OCI-LY3 (cell line): ENCODE data around the gene PTRH1.

Experiments used
- H2AFZ ChIP-seq: fragments of 200-600, 300-600 bp; shearing (Covaris generic); 2 replicates; pipeline ENCODE4 v1.6.0; 2014; ENCODE audit warnings: antibody characterized with exemption, low read depth, low read length
- H3K27ac ChIP-seq: fragments of 200-600, 300-600 bp; sonication (generic); 2 replicates; pipeline ENCODE4 v1.5.1; 2014; ENCODE audit warnings: mild to moderate bottlenecking, low read length, moderate library complexity, mixed read lengths
- H3K27me3 ChIP-seq: fragments of 200-600, 300-600 bp; sonication (generic); 2 replicates; pipeline ENCODE4 v1.6.1; 2014; ENCODE audit warnings: low read depth, low read length, mixed read lengths
- H3K36me3 ChIP-seq: fragments of 200-600, 300-600 bp; sonication (generic); replicated peaks from 2 replicates; pipeline ENCODE3; 2014; ENCODE audit warnings: low read depth, low read length, mixed read lengths
- H3K4me1 ChIP-seq: fragments of 300-600, 200-600 bp; sonication (generic); 2 replicates; pipeline ENCODE4 v1.6.1; 2014; ENCODE audit warnings: low read length, mixed read lengths
- H3K4me2 ChIP-seq: fragments of 200-600, 300-600 bp; sonication (generic); 2 replicates; pipeline ENCODE4 v1.6.1; 2014; ENCODE audit warnings: low read length, mixed read lengths
- H3K4me3 ChIP-seq: fragments of 300-600, 200-600 bp; sonication (generic); 2 replicates; pipeline ENCODE4 v1.5.1; 2014; ENCODE audit warnings: antibody characterized with exemption, mild to moderate bottlenecking, low read length, moderate library complexity
- H3K79me2 ChIP-seq: fragments of 300-600, 200-600 bp; shearing (Covaris generic); 2 replicates; pipeline ENCODE4 v1.6.1; 2014; ENCODE audit warnings: mild to moderate bottlenecking, low read length, mixed read lengths
- H3K9ac ChIP-seq: fragments of 300-600, 200-600 bp; shearing (Covaris generic); 2 replicates; pipeline ENCODE4 v1.6.0; 2014; ENCODE audit warnings: mild to moderate bottlenecking, low read length, moderate library complexity
- H3K9me3 ChIP-seq: fragments of 200-600, 300-600 bp; shearing (Covaris generic); 2 replicates; pipeline ENCODE4 v1.6.1; 2014; ENCODE audit warnings: low read length, mixed read lengths; ENCODE audit not compliant: insufficient read depth
- H4K20me1 ChIP-seq: fragments of 200-600, 300-600 bp; sonication (generic); 2 replicates; pipeline ENCODE4 v1.6.1; 2016; ENCODE audit warnings: low read length, mixed read lengths; ENCODE audit not compliant: insufficient read depth
- EZH2phosphoT487 ChIP-seq: fragments of 200-600 bp; shearing (Covaris generic); IDR thresholded peaks from 2 replicates; pipeline ENCODE4 v1.6.1; 2018; ENCODE audit warnings: antibody characterized with exemption, mixed run types, low read depth
- TF ChIP-seq, protein P1 (sequence below): fragments of 200-600, 300-600 bp; sonication (generic); IDR thresholded peaks from 2 replicates; pipeline ENCODE4 v1.5.1; 2014; ENCODE audit warnings: antibody characterized with exemption, low read length, low read depth

Gene PTRH1

DNA sequence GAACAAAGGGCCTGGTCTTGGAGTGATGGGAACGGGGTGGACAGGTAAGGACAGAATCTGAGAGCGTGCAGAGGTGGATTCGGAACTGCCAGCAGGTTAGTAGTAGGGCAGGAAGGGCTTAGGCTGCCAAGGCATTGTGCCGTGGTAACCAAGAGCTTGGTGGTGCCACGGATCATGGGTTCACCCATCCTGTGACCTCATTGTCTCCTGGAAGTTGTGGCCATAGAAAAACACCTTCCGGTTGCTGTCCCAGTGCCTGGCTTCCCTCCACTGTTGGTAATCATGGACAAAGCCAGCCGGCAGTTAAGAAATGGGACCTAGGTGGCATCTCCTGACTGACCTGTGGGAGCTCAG, 51.2 kb downstream of the PTRH1 start:
- TF ChIP-seq, protein P1, sequence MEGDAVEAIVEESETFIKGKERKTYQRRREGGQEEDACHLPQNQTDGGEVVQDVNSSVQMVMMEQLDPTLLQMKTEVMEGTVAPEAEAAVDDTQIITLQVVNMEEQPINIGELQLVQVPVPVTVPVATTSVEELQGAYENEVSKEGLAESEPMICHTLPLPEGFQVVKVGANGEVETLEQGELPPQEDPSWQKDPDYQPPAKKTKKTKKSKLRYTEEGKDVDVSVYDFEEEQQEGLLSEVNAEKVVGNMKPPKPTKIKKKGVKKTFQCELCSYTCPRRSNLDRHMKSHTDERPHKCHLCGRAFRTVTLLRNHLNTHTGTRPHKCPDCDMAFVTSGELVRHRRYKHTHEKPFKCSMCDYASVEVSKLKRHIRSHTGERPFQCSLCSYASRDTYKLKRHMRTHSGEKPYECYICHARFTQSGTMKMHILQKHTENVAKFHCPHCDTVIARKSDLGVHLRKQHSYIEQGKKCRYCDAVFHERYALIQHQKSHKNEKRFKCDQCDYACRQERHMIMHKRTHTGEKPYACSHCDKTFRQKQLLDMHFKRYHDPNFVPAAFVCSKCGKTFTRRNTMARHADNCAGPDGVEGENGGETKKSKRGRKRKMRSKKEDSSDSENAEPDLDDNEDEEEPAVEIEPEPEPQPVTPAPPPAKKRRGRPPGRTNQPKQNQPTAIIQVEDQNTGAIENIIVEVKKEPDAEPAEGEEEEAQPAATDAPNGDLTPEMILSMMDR: no peak
- no peak for TF ChIP-seq EZH2phosphoT487
- no peaks in the 10 kb centered on the region for H3K27me3 ChIP-seq
- no peak overlapping the region for H3K9ac ChIP-seq
- no peak overlapping the region for H3K4me3 ChIP-seq
- no peaks in the 10 kb centered on the region for H3K36me3 ChIP-seq
- H3K79me2 ChIP-seq: no peaks in the 10 kb centered on the region
- no peak overlapping the region for H2AFZ ChIP-seq
- H4K20me1 ChIP-seq: no peaks in the 10 kb centered on the region
- no peak overlapping the region for H3K4me2 ChIP-seq
- no peaks in the 10 kb centered on the region for H3K4me1 ChIP-seq
- H3K9me3 ChIP-seq: no peaks in the 10 kb centered on the region
- H3K27ac ChIP-seq: no peak overlapping the region
